ENCODE data around the gene CASP4.

GRCh38 chr11:104984808-104985207, 16.4 kb upstream of the CASP4 start:
- TF ChIP-seq CTCF (conservative IDR thresholded peaks at IDR 0.05 in 1 of 2, IDR thresholded peaks at IDR 0.05 in 1 of 2; ENCODE audit: extremely low read depth in 1 of 2, insufficient read depth in 1 of 2, low read depth in 1 of 2, low read length in 2 of 2) (no peak), EZH2 (IDR thresholded peaks at IDR 0.05; ENCODE audit: borderline replicate concordance, low read length) (no peak)
